ENCODE measurements around the gene CNPY1.
A peak's percentile ranks its signal among the peaks of the same experiment; 100 is the strongest.

The CNPY1 gene

GRCh38 chr7:155551785-155552611 lies 5.6 kb upstream of the CNPY1 start:
- DNase-seq (ENCODE audit: low read depth), result no peak
- no peak overlapping the region for H3K4me3 ChIP-seq (ENCODE audit: low read depth, low read length)
- no peak for TF ChIP-seq CTCF (IDR thresholded peaks at IDR 0.05; ENCODE audit: low read depth, low read length, missing control alignments)

GRCh38 chr7:155550916-155551315 lies 4.6 kb upstream of the CNPY1 start:
- no peak for TF ChIP-seq CTCF (IDR thresholded peaks at IDR 0.05; ENCODE audit: low read depth, low read length, missing control alignments)
- no peak overlapping the region for H3K4me3 ChIP-seq (ENCODE audit: low read depth, low read length)
- DNase-seq (ENCODE audit: low read depth), result no peak

GRCh38 chr7:155549226-155549625 lies 2.9 kb upstream of the CNPY1 start:
- no peak for TF ChIP-seq CTCF (IDR thresholded peaks at IDR 0.05; ENCODE audit: low read depth, low read length, missing control alignments)
- H3K4me3 ChIP-seq (ENCODE audit: low read depth, low read length), result no peak overlapping the region

GRCh38 chr7:155547161-155547791 lies 917 bp upstream of the CNPY1 start:
- no peak for DNase-seq (ENCODE audit: low read depth)
- TF ChIP-seq CTCF (IDR thresholded peaks at IDR 0.05; ENCODE audit: low read depth, low read length, missing control alignments), result no peak
- H3K4me3 ChIP-seq (ENCODE audit: low read depth, low read length), result no peak overlapping the region

More at GRCh38 chr7:155549226-155549625, 2.9 kb upstream of the CNPY1 start:
- no peak for DNase-seq (ENCODE audit: low read depth)

GRCh38 chr7:155545348-155545747 lies 1.0 kb downstream of the CNPY1 start:
- no peak for DNase-seq (ENCODE audit: low read depth)
- no peak overlapping the region for H3K4me3 ChIP-seq (ENCODE audit: low read depth, low read length)
- peak; percentile 31 for TF ChIP-seq CTCF (IDR thresholded peaks at IDR 0.05; ENCODE audit: low read depth, low read length, missing control alignments)

- H3K4me3 ChIP-seq (ENCODE audit: low read depth, low read length), result no peak overlapping the region
- no peak for DNase-seq (ENCODE audit: low read depth)
- TF ChIP-seq CTCF (IDR thresholded peaks at IDR 0.05; ENCODE audit: low read depth, low read length, missing control alignments), result no peak
Observed at GRCh38 chr7:155544485-155544884, 1.9 kb downstream of the CNPY1 start.
